Endothelial cell of umbilical vein (primary cell): ENCODE results near the gene PRUNE2. TPM values are rescaled to one million over a fixed set of nuclear protein-coding genes. Genes with fewer than 3 reads are reported as not detected.

Experiments used
- BruUV-seq: library from RNA; stranded (reverse); fragments of 400-500 nt; replicated peaks from 2 replicates; lab custom pipeline; 2021; lab: Mats Ljungman, UMichigan
- CTCF ChIA-PET: fragments of 300-600, 350-600 bp; sonication (Branson Sonifier 250); formaldehyde crosslinking; loops from one replicate; lab custom pipeline; 2021; ENCODE audit warnings: antibody characterized with exemption, inconsistent platforms; lab: Charles Lee
- POLR2A ChIA-PET: fragments of 300-600, 350-600 bp; sonication (Branson Sonifier 250); formaldehyde crosslinking; loops from one replicate; lab custom pipeline; 2021; ENCODE audit warnings: antibody characterized with exemption, inconsistent platforms; lab: Charles Lee
- DNase-seq: peaks from one replicate; pipeline ENCODE4 v3.0.0-alpha.2; 2011; ENCODE audit warnings: low read depth, low spot score
- FAIRE-seq: peaks from 2 replicates; lab custom pipeline; 2011; peaks lifted over from hg19 to GRCh38; lab: Jason Lieb, UNC
- H2AFZ ChIP-seq: 2 replicates; pipeline ENCODE4 v1.6.0; 2012; ENCODE audit warnings: low read depth, low read length, control low read depth, inconsistent platforms
- H3K27ac ChIP-seq: 2 replicates; pipeline ENCODE4 v1.5.1; 2011; ENCODE audit warnings: low read depth, mild to moderate bottlenecking, control low read depth, low read length, moderate library complexity; ENCODE audit not compliant: insufficient read depth
- H3K27me3 ChIP-seq, 2 experiments: 2 replicates each; pipeline versions ENCODE4 v1.6.0 to v1.6.1; 2011; ENCODE audit warnings: low read length in 2 of 2, mixed read lengths in 1 of 2; ENCODE audit not compliant: control insufficient read depth in 2 of 2, insufficient read depth in 2 of 2
- H3K36me3 ChIP-seq, 2 experiments: 2 replicates in 1 of 2; 3 replicates in 1 of 2; pipeline ENCODE4 v1.5.1; 2011; ENCODE audit warnings: low read length in 2 of 2, mild to moderate bottlenecking in 1 of 2, moderate library complexity in 1 of 2; ENCODE audit not compliant: control insufficient read depth in 2 of 2, insufficient read depth in 2 of 2; ENCODE audit errors: extremely low read depth in 1 of 2
- H3K4me1 ChIP-seq: 3 replicates; pipeline ENCODE4 v1.5.1; 2011; ENCODE audit warnings: mild to moderate bottlenecking, low read length; ENCODE audit not compliant: control insufficient read depth, insufficient read depth; ENCODE audit errors: extremely low read depth
- H3K4me2 ChIP-seq: 2 replicates; pipeline ENCODE4 v1.6.1; 2011; ENCODE audit warnings: low read length, control low read depth, mixed read lengths; ENCODE audit not compliant: insufficient read depth
- H3K4me3 ChIP-seq, 3 experiments: fragments of 200-600 bp in 1 of 3; sonication (generic), shearing (Covaris generic) in 1 of 3; replicated peaks in 1 of 3; 2 replicates each; pipeline ENCODE4 v1.5.1; 2011 to 2016; ENCODE audit warnings: control low read depth in 3 of 3, low read length in 3 of 3, mild to moderate bottlenecking in 2 of 3, inconsistent platforms in 1 of 3, low read depth in 1 of 3, moderate library complexity in 1 of 3; ENCODE audit not compliant: insufficient read depth in 1 of 3
- H3K79me2 ChIP-seq: 2 replicates; pipeline ENCODE4 v1.6.0; 2012; ENCODE audit warnings: low read length, inconsistent platforms; ENCODE audit not compliant: control insufficient read depth, insufficient read depth
- H3K9ac ChIP-seq: replicated peaks from 2 replicates; pipeline ENCODE3; 2011; ENCODE audit warnings: low read length, control low read depth; ENCODE audit not compliant: insufficient read depth; ENCODE audit errors: extremely low read depth
- H3K9me1 ChIP-seq: replicated peaks from 3 replicates; pipeline ENCODE4 v1.6.0; 2011; ENCODE audit warnings: mild to moderate bottlenecking, low read length; ENCODE audit not compliant: control insufficient read depth, insufficient read depth; ENCODE audit errors: extremely low read depth
- H3K9me3 ChIP-seq: replicated peaks from 2 replicates; pipeline ENCODE4 v1.5.1; 2012; ENCODE audit warnings: low read length, inconsistent platforms; ENCODE audit not compliant: control insufficient read depth, insufficient read depth
- H4K20me1 ChIP-seq: replicated peaks from 2 replicates; pipeline ENCODE3; 2011; ENCODE audit warnings: mild to moderate bottlenecking, low read length; ENCODE audit not compliant: control insufficient read depth, insufficient read depth; ENCODE audit errors: extremely low read depth
- CTCF ChIP-seq, 2 donors: IDR thresholded peaks; 1 replicate in 1 of 2; 2 replicates in 1 of 2; pipeline ENCODE4 v1.5.1; 2011; ENCODE audit warnings: low read length in 2 of 2, mild to moderate bottlenecking in 2 of 2, moderate library complexity in 2 of 2, control low read depth in 1 of 2, inconsistent platforms in 1 of 2, low read depth in 1 of 2; ENCODE audit not compliant: insufficient read depth in 1 of 2; ENCODE audit errors: extremely low read depth in 1 of 2
- EZH2 ChIP-seq: IDR thresholded peaks from 2 replicates; pipeline ENCODE4 v1.6.1; 2012; ENCODE audit warnings: borderline replicate concordance, low read depth, mild to moderate bottlenecking, moderate library complexity, low read length, inconsistent platforms; ENCODE audit not compliant: severe bottlenecking
- FOS ChIP-seq: IDR thresholded peaks from 2 replicates; pipeline ENCODE4 v1.6.1; 2011; ENCODE audit warnings: mild to moderate bottlenecking, low read length, moderate library complexity, borderline replicate concordance; ENCODE audit not compliant: insufficient read depth
- GATA2 ChIP-seq: IDR thresholded peaks from 2 replicates; pipeline ENCODE4 v1.7.0; 2011; ENCODE audit warnings: low read depth, mild to moderate bottlenecking, moderate library complexity, mixed read lengths, low read length; ENCODE audit not compliant: insufficient read length, insufficient read depth
- JUN ChIP-seq: IDR thresholded peaks from 2 replicates; pipeline ENCODE4 v1.6.1; 2011; ENCODE audit warnings: borderline replicate concordance, low read depth; ENCODE audit not compliant: insufficient read length, insufficient read depth
- MAX ChIP-seq: IDR thresholded peaks from 2 replicates; pipeline ENCODE4 v1.6.1; 2011; ENCODE audit not compliant: insufficient read depth, insufficient read length
- MYC ChIP-seq: IDR thresholded peaks from one replicate; pipeline ENCODE4 v1.6.1; 2011; ENCODE audit warnings: mild to moderate bottlenecking, low read depth, low read length
- POLR2A ChIP-seq: IDR thresholded peaks from 2 replicates; pipeline ENCODE4 v1.6.1; 2012; ENCODE audit warnings: low read depth, mild to moderate bottlenecking, control low read depth, low read length
- POLR2AphosphoS5 ChIP-seq: IDR thresholded peaks from 2 replicates; pipeline ENCODE4 v1.6.1; 2012; ENCODE audit warnings: low read depth, mild to moderate bottlenecking, control low read depth, low read length, moderate library complexity; ENCODE audit not compliant: insufficient read depth
- dilution Hi-C: fragments of 300-500 bp; cut with MboI; formaldehyde crosslinking; loops from one replicate; pipeline ENCODE4 v1.15.0; 2019; ENCODE audit warnings: low sequenced_read_pairs; ENCODE audit not compliant: extremely low pct_ligation_motif_present
- intact Hi-C: fragments of 100-400 bp; cut with micrococcal nuclease; formaldehyde crosslinking; loops from one replicate; pipeline ENCODE4 v1.10.0; 2022
- polyA plus RNA-seq, 4 experiments: library from polyadenylated mRNA; depleted of rRNA in 3 of 4; stranded (reverse) in 3 of 4; unstranded in 1 of 4; fragments of >200 nt; gene quantifications; 2 replicates each; pipeline versions ENCODE4 v1.2.1 to v1.2.3, GENCODE V29; 2011 to 2012; ENCODE audit warnings: missing spikeins in 1 of 4
- total RNA-seq: library from RNA; stranded (reverse); gene quantifications from 2 replicates; pipeline ENCODE4 v1.2.3, GENCODE V29; 2021

The PRUNE2 gene
- total and polyA plus RNA-seq, 2 donors (not counting 3 experiments of a cell fraction or from before 2014, with no cell fraction given), result 15.8 to 21.7 TPM

- no peaks in the 10 kb centered on the region for H3K9me1 ChIP-seq
- H3K4me3 ChIP-seq, result no peak overlapping the region
- dilution Hi-C loops, result no loop called here
- no peak overlapping the region for H3K9ac ChIP-seq
- no peaks in the 10 kb centered on the region for H3K27me3 ChIP-seq
- H4K20me1 ChIP-seq, result no peaks in the 10 kb centered on the region
- no peak for FAIRE-seq
- H2AFZ ChIP-seq, result no peak overlapping the region
- no peak for DNase-seq
- H3K36me3 ChIP-seq, result no peaks in the 10 kb centered on the region
- ChIA-PET CTCF (interaction anchor here (2.0 kb wide), 1 partner anchor 14 kb away, joined by 4 read pairs; no protein-coding TSS in a partner anchor), POLR2A (no interaction called here)
- BruUV-seq, result no TSS peak
- no peak overlapping the region for H3K4me2 ChIP-seq
- no peaks in the 10 kb centered on the region for H3K4me1 ChIP-seq
- no peaks in the 10 kb centered on the region for H3K79me2 ChIP-seq
- no peaks in the 10 kb centered on the region for H3K9me3 ChIP-seq
- H3K27ac ChIP-seq, result no peak overlapping the region
- intact Hi-C loops, result no loop called here
- TF ChIP-seq MAX (no peak), FOS (no peak), JUN (no peak), POLR2AphosphoS5 (no peak), POLR2A (no peak)
Measured at GRCh38 chr9:76887003-76887821, 18.7 kb downstream of the PRUNE2 start.

- no peak for FAIRE-seq
Measured at GRCh38 chr9:76886318-76886717, 19.6 kb downstream of the PRUNE2 start.

More at GRCh38 chr9:76886318-76886717, 19.6 kb downstream of the PRUNE2 start:
- intact Hi-C loops (no loop called here), dilution Hi-C loops (no loop called here)
- TF ChIP-seq POLR2AphosphoS5 (no peak), FOS (no peak), MYC (no peak), POLR2A (no peak), MAX (no peak), JUN (no peak), EZH2 (no peak), GATA2 (no peak), CTCF (IDR thresholded peaks at IDR 0.05; ENCODE audit: extremely low read depth in 1 of 2, insufficient read depth in 1 of 2, low read depth in 1 of 2, low read length in 2 of 2) (no peak)
- no peak overlapping the region for H3K9ac ChIP-seq
- H4K20me1 ChIP-seq, result no peaks in the 10 kb centered on the region
- H3K36me3 ChIP-seq, result no peaks in the 10 kb centered on the region
- ChIA-PET POLR2A (no interaction called here), CTCF (interaction anchor here (2.0 kb wide), 1 partner anchor 13 kb away, joined by 4 read pairs; no protein-coding TSS in a partner anchor)
- no peak overlapping the region for H3K4me3 ChIP-seq
- no peaks in the 10 kb centered on the region for H3K9me1 ChIP-seq
- H3K79me2 ChIP-seq, result no peaks in the 10 kb centered on the region
- H2AFZ ChIP-seq, result no peak overlapping the region
- H3K4me1 ChIP-seq, result no peaks in the 10 kb centered on the region
- H3K27me3 ChIP-seq, result no peaks in the 10 kb centered on the region
- no peak overlapping the region for H3K4me2 ChIP-seq
- no TSS peak for BruUV-seq
- DNase-seq, result no peak
- no peak overlapping the region for H3K27ac ChIP-seq
- no peaks in the 10 kb centered on the region for H3K9me3 ChIP-seq
